Body of pancreas (tissue), 4 donors: ENCODE measurements around the gene SRRT. TPM values are rescaled to one million over a fixed set of nuclear protein-coding genes. Genes with fewer than 3 reads are reported as not detected.

Source experiments
- ATAC-seq: fragments of 150-250 bp; one replicate; pipeline ENCODE4 v1.9.1; 2016
- DNase-seq, 4 donors: peaks; one replicate each; pipeline ENCODE4 v3.0.0-alpha.2; 2019
- H3K27ac ChIP-seq, 4 donors: fragments of 200-600 bp; sonication (generic); 1 replicate in 3 of 4; 2 replicates in 1 of 4; pipeline versions ENCODE4 v1.5.1 to v1.6.1; 2016 to 2019; ENCODE audit warnings: mild to moderate bottlenecking in 1 of 4, mixed read lengths in 1 of 4, moderate library complexity in 1 of 4
- H3K27me3 ChIP-seq, 2 donors: fragments of 200-600 bp; sonication (generic); one replicate each; pipeline ENCODE4 v1.6.0; 2016; ENCODE audit warnings: mild to moderate bottlenecking in 1 of 2
- H3K36me3 ChIP-seq, 2 donors: fragments of 200-600 bp; sonication (generic); replicated peaks in 1 of 2; 2 replicates each; pipeline ENCODE4 v1.5.1; 2016; ENCODE audit warnings: low read depth in 2 of 2; ENCODE audit not compliant: insufficient read depth in 1 of 2
- H3K4me1 ChIP-seq: fragments of 200-600 bp; sonication (generic); one replicate; pipeline ENCODE4 v1.6.0; 2016
- H3K4me3 ChIP-seq, 2 donors: fragments of 200-600 bp; sonication (generic); 1 replicate in 1 of 2; 2 replicates in 1 of 2; pipeline ENCODE4 v1.5.1; 2016 to 2019
- H3K9me3 ChIP-seq, 3 donors: fragments of 200-600 bp; sonication (generic); 1 replicate in 2 of 3; 2 replicates in 1 of 3; pipeline ENCODE4 v1.5.1; 2016
- POLR2A ChIP-seq, 3 donors: fragments of 450-650 bp; IDR thresholded peaks; one replicate each; pipeline ENCODE4 v1.6.1; 2016; ENCODE audit warnings: antibody characterized with exemption in 3 of 3, mild to moderate bottlenecking in 2 of 3
- WGBS, 2 donors: methylation state at CpG; one replicate each; pipeline ENCODE4 v1.1.5; 2017; 5-methylcytosine and 5-hydroxymethylcytosine counted together
- intact Hi-C: fragments of 100-400 bp; cut with DNase I; formaldehyde crosslinking; loops from one replicate; pipeline ENCODE4 v1.15.1; 2023
- total RNA-seq, 2 donors: library from RNA; depleted of rRNA; stranded (reverse); fragments of >200 nt; gene quantifications; one replicate each; pipeline ENCODE4 v1.1.0, GENCODE V29; 2016
- TF ChIP-seq, protein P1 (sequence below), 7 experiments: fragments of 450-650 bp in 4 of 7; fragments of 200-600 bp in 3 of 7; sonication (generic) in 3 of 7; IDR thresholded peaks; one replicate each; pipeline ENCODE4 v1.5.1; 2016 to 2019; ENCODE audit warnings: antibody characterized with exemption in 7 of 7

The SRRT gene
- total RNA-seq, 2 donors from 2014 or later, result 54.7 to 60.7 TPM

DNA sequence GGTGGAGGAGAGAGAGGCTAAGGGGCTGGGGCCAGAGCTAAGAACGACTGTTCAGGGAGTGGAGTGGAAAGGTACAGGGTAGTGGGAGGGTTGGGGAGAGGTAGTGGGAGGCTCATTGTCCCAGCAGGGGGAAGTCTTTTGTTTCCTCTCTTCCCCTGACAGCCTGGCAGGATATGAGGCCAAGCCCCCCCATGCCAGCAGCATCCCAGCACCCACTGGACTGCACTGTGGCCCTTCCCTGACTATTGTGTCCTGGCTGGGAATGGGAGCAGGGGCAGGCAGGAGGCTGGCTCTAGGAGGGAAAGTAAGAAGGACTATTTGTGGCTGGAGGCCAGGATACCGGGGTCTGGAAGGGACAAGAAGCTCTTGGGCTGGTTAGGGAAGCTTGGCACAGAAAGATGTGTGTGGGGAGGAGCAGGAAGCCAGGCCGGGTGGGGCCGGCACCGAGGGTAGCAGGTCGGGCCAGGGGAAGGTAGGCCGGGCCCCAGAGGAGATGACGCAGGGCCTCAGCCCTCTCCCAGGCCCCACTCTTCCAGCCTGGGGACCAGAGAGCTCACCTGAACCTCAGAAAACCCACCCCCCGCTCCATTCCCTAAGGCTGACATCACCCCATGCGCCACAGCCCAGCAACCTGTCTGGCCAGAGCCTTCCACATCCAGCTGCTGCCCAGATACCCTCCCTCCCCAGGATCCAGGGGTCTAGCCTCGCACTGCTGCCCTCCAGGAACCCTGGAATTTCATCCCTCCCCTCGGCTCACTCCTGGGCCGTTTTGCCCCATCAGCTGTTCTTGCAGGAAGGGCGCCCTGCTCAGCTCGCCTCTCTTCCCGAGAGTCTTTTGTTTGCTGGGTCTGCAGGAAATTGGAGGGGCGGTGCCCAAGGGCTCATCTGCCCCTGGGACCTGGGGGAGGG, 38.7 kb upstream of the SRRT start:
- H3K9me3 ChIP-seq, result no peaks in the 10 kb centered on the region
- TF ChIP-seq POLR2A (IDR thresholded peaks at IDR 0.05), result no peak
- TF ChIP-seq, protein P1, sequence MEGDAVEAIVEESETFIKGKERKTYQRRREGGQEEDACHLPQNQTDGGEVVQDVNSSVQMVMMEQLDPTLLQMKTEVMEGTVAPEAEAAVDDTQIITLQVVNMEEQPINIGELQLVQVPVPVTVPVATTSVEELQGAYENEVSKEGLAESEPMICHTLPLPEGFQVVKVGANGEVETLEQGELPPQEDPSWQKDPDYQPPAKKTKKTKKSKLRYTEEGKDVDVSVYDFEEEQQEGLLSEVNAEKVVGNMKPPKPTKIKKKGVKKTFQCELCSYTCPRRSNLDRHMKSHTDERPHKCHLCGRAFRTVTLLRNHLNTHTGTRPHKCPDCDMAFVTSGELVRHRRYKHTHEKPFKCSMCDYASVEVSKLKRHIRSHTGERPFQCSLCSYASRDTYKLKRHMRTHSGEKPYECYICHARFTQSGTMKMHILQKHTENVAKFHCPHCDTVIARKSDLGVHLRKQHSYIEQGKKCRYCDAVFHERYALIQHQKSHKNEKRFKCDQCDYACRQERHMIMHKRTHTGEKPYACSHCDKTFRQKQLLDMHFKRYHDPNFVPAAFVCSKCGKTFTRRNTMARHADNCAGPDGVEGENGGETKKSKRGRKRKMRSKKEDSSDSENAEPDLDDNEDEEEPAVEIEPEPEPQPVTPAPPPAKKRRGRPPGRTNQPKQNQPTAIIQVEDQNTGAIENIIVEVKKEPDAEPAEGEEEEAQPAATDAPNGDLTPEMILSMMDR (IDR thresholded peaks at IDR 0.05), result no peak
- no peaks in the 10 kb centered on the region for H3K27me3 ChIP-seq
- H3K27ac ChIP-seq, result peak overlapping the region; percentile 72 to 90 (median 78)
- peak in 1 of 4 donors; percentile 43 for DNase-seq
- H3K36me3 ChIP-seq, result no peaks in the 10 kb centered on the region
- H3K4me3 ChIP-seq, result no peak overlapping the region
- H3K4me1 ChIP-seq, result peaks cover 36% of the 10 kb centered on the region
- intact Hi-C loops, result no loop called here
- ATAC-seq, result peak; percentile 13
- 59 to 60% methylated on average over 15 to 17 of the region's 17 CpGs for WGBS, 2 donors

DNA sequence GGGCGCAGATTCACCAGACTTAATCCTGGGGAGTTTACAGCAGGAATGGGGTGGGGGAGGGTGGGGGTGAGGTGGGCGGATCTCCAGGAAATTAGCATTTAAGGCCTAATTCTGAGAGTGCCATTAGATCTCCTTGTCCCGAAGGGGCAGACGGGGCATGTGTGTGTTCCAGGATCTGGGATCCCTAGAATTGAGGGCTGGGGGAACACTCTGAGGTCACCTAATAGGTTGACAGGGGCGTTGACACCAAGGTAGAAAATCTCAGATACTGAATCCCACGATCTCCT, 38.1 kb upstream of the SRRT start:
- Histone ChIP-seq H3K27ac (peak overlapping the region; percentile 72 to 90 (median 78)), H3K9me3 (no peaks in the 10 kb centered on the region), H3K27me3 (no peaks in the 10 kb centered on the region), H3K4me1 (peaks cover 32% of the 10 kb centered on the region), H3K4me3 (peak overlapping the region in 1 of 2 donors; percentile 17), H3K36me3 (no peaks in the 10 kb centered on the region)
- 44 to 60% methylated on average over 4 to 6 of the region's 6 CpGs for WGBS, 2 donors
- ATAC-seq (no peak), DNase-seq (no peak)
- intact Hi-C loops, result no loop called here
- TF ChIP-seq, protein P1 (IDR thresholded peaks at IDR 0.05), result no peak
- no peak for TF ChIP-seq POLR2A (IDR thresholded peaks at IDR 0.05)

DNA sequence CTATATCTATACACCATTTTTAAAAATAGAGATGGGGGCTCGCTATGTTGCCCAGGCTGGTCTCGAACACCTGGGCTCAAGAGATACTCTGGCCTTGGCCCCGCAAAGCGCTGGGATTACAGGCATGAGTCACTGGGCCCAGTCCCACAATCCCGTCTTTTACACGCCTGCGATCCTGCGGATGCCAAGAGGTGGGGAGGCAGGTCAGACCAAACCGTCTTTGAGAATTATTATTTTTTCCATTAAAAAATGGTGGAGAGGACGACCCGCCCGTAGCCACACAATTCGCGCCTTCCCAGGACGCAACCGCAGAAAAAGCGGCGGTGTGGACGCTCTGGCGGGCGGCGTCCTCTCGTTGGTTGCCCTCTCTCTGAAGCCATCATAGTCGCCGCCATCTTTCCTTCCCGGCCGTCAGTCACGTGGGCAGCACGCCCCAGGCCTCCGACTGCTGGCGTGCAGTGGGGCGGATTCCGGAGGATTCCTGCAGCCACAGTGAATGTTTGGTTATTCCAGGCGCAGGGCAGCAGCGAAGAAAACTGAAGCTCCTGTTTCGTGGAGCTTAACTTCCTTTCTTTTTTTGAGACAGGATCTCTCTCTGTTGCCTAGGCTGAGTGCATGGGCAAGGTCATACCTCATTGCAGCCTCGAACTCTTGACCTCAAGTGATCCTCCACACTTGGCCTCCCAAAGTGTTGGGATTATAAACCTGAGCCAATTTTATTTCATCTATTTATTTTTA, 37.6 kb upstream of the SRRT start:
- Histone ChIP-seq H3K36me3 (no peaks in the 10 kb centered on the region), H3K9me3 (no peaks in the 10 kb centered on the region), H3K4me1 (peaks cover 28% of the 10 kb centered on the region), H3K27me3 (no peaks in the 10 kb centered on the region), H3K27ac (peak overlapping the region; percentile 72 to 90 (median 78)), H3K4me3 (peak overlapping the region in 1 of 2 donors; percentile 17)
- DNase-seq (peak; percentile 92 to 94 (median 92)), ATAC-seq (peak; percentile 98)
- TF ChIP-seq, protein P1 (IDR thresholded peaks at IDR 0.05), result no peak
- peak; percentile 23 to 67 (median 66) for TF ChIP-seq POLR2A (IDR thresholded peaks at IDR 0.05)
- WGBS, 2 donors, result 2 to 3% methylated on average over 22 to 37 of the region's 37 CpGs
- intact Hi-C loops, result no loop called here

GRCh38 chr7:100839361-100839760, 35.5 kb upstream of the SRRT start:
- ATAC-seq, result no peak
- Histone ChIP-seq H3K27me3 (no peaks in the 10 kb centered on the region), H3K9me3 (no peaks in the 10 kb centered on the region), H3K4me3 (no peak overlapping the region), H3K27ac (no peak overlapping the region), H3K4me1 (peaks cover 16% of the 10 kb centered on the region), H3K36me3 (no peaks in the 10 kb centered on the region)
- DNase-seq, result no peak
- WGBS, 2 donors, result 93 to 94% methylated on average over 6 to 18 of the region's 18 CpGs
- TF ChIP-seq, protein P1 (IDR thresholded peaks at IDR 0.05), result no peak
- TF ChIP-seq POLR2A (IDR thresholded peaks at IDR 0.05), result no peak
- intact Hi-C loops, result no loop called here
